ENCODE results near the gene CNOT2. TPM values are rescaled to one million over a fixed set of nuclear protein-coding genes. Genes with fewer than 3 reads are reported as not detected.

Gene CNOT2
- total and polyA plus RNA-seq, 2 experiments from 2014 or later = 67.3 to 158 TPM

DNA sequence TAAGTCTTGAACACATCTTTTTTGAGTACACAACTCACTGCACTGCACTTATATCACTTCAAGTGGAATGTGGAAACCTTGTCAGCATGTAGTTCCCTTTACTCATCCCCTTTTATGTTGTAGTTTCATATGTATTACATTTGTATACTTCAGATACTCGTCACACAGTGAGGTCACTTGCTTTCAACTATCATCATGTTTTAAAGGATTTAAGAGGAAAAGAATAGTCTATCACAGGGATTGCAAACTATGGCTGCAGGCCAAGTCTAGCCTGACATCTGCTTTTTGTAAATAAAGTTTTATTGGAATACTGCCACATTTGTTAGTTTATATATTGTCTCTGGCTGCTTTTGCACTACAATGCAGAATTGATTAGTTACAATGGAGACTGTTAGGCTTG, 24.3 kb downstream of the CNOT2 start:
- H3K9me2 ChIP-seq (replicated peaks; ENCODE audit: insufficient read depth) = no peaks in the 10 kb centered on the region
- no peak overlapping the region for H2AFZ ChIP-seq
- no peaks in the 10 kb centered on the region for H3K27me3 ChIP-seq
- no peaks in the 10 kb centered on the region for H3K36me3 ChIP-seq (replicated peaks; ENCODE audit: insufficient read depth, low read depth)
- TF ChIP-seq EZH2 (IDR thresholded peaks at IDR 0.05; ENCODE audit: borderline replicate concordance) (no peak), CTCF (IDR thresholded peaks at IDR 0.05; ENCODE audit: poor library complexity) (no peak), EZH2phosphoT487 (IDR thresholded peaks at IDR 0.05; ENCODE audit: low read depth, severe bottlenecking, unreplicated experiment) (no peak)
- no peaks in the 10 kb centered on the region for H3K9me3 ChIP-seq (ENCODE audit: low read depth)
- H3K79me2 ChIP-seq = peaks cover 100% of the 10 kb centered on the region
- no peak overlapping the region for H3K4me3 ChIP-seq
- no peak for DNase-seq (ENCODE audit: low spot score)
- peaks cover 85% of the 10 kb centered on the region for H4K20me1 ChIP-seq (ENCODE audit: insufficient read depth, poor library complexity, severe bottlenecking)
- no peak overlapping the region for H3K4me2 ChIP-seq
- 49% methylated on average over 1 of the region's 1 CpG for WGBS (ENCODE audit: low lambda C conversion rate, missing lambda C conversion rate)
- no peak overlapping the region for H3K27ac ChIP-seq
- peaks cover 26% of the 10 kb centered on the region for H3K4me1 ChIP-seq (ENCODE audit: insufficient read depth)

DNA sequence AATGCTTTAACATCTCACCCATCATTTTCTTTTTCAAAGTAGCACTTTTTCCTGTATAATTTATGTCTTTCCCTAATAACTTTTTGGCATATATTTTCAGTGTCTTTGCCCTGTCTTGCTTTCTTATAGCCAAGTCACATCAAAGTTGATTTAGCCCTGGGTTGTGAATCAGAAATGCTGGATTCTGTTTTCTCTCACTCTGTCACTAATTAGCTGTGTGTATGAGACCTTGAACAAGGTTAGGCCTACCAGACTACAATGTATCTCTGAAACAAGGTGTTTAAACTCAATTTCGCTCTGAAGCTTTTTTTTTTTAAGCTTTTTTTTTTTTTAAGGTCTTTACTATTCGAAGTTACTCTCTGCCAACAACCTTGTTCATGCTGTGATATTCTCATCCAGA, 25.7 kb downstream of the CNOT2 start:
- peaks cover 79% of the 10 kb centered on the region for H4K20me1 ChIP-seq (ENCODE audit: insufficient read depth, poor library complexity, severe bottlenecking)
- peaks cover 100% of the 10 kb centered on the region for H3K79me2 ChIP-seq
- no peaks in the 10 kb centered on the region for H3K9me3 ChIP-seq (ENCODE audit: low read depth)
- no peak overlapping the region for H3K4me3 ChIP-seq
- H3K9me2 ChIP-seq (replicated peaks; ENCODE audit: insufficient read depth) = no peaks in the 10 kb centered on the region
- no peak overlapping the region for H2AFZ ChIP-seq
- peaks cover 26% of the 10 kb centered on the region for H3K4me1 ChIP-seq (ENCODE audit: insufficient read depth)
- DNase-seq (ENCODE audit: low spot score) = no peak
- TF ChIP-seq EZH2 (IDR thresholded peaks at IDR 0.05; ENCODE audit: borderline replicate concordance) (no peak), EZH2phosphoT487 (IDR thresholded peaks at IDR 0.05; ENCODE audit: low read depth, severe bottlenecking, unreplicated experiment) (no peak), CTCF (IDR thresholded peaks at IDR 0.05; ENCODE audit: poor library complexity) (no peak)
- H3K4me2 ChIP-seq = no peak overlapping the region
- no peaks in the 10 kb centered on the region for H3K27me3 ChIP-seq
- no peaks in the 10 kb centered on the region for H3K36me3 ChIP-seq (replicated peaks; ENCODE audit: insufficient read depth, low read depth)
- no peak overlapping the region for H3K27ac ChIP-seq
- WGBS (ENCODE audit: low lambda C conversion rate, missing lambda C conversion rate) = 85% methylated on average over 2 of the region's 2 CpGs

DNA sequence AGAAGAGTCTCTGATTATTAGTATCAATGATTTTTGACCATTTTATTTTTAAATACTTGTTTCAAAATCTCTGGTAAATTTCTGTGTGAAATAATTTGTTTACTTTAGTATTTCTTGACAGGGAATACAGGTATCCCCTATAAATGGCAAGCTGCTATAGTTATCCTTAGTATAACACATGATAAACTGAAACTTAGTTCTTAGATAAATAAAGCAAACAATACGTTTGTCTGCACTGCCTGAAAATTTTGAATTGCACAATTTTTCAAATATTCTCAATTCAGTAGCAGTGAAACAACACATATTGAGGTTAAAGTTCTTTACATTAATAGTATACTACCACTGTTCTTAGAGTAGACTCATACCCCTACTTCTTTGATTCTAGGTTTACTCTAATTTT, 26.9 kb downstream of the CNOT2 start:
- Histone ChIP-seq H3K4me2 (peak overlapping the region; percentile 65), H3K36me3 (replicated peaks; ENCODE audit: insufficient read depth, low read depth) (no peaks in the 10 kb centered on the region), H3K27me3 (no peaks in the 10 kb centered on the region), H2AFZ (no peak overlapping the region), H3K4me3 (no peak overlapping the region), H3K79me2 (peaks cover 100% of the 10 kb centered on the region), H3K9me3 (ENCODE audit: low read depth) (no peaks in the 10 kb centered on the region), H3K9me2 (replicated peaks; ENCODE audit: insufficient read depth) (no peaks in the 10 kb centered on the region), H3K4me1 (ENCODE audit: insufficient read depth) (peaks cover 26% of the 10 kb centered on the region), H3K27ac (peak overlapping the region; percentile 71), H4K20me1 (ENCODE audit: insufficient read depth, poor library complexity, severe bottlenecking) (peaks cover 72% of the 10 kb centered on the region)
- WGBS (ENCODE audit: low lambda C conversion rate, missing lambda C conversion rate) = 22% methylated on average over 1 of the region's 1 CpG
- no peak for TF ChIP-seq CTCF (IDR thresholded peaks at IDR 0.05; ENCODE audit: poor library complexity)
- no peak for TF ChIP-seq EZH2phosphoT487 (IDR thresholded peaks at IDR 0.05; ENCODE audit: low read depth, severe bottlenecking, unreplicated experiment)
- no peak for TF ChIP-seq EZH2 (IDR thresholded peaks at IDR 0.05; ENCODE audit: borderline replicate concordance)
- no peak for DNase-seq (ENCODE audit: low spot score)

GRCh38 chr12:70271025-70271424, 27.8 kb downstream of the CNOT2 start:
- Histone ChIP-seq H3K4me2 (peak overlapping the region; percentile 65), H3K4me3 (no peak overlapping the region), H3K27ac (peak overlapping the region; percentile 71), H3K27me3 (no peaks in the 10 kb centered on the region), H2AFZ (no peak overlapping the region), H3K79me2 (peaks cover 100% of the 10 kb centered on the region), H4K20me1 (ENCODE audit: insufficient read depth, poor library complexity, severe bottlenecking) (peaks cover 67% of the 10 kb centered on the region), H3K36me3 (replicated peaks; ENCODE audit: insufficient read depth, low read depth) (no peaks in the 10 kb centered on the region), H3K9me2 (replicated peaks; ENCODE audit: insufficient read depth) (no peaks in the 10 kb centered on the region), H3K9me3 (ENCODE audit: low read depth) (no peaks in the 10 kb centered on the region), H3K4me1 (ENCODE audit: insufficient read depth) (peaks cover 26% of the 10 kb centered on the region)
- TF ChIP-seq EZH2 (IDR thresholded peaks at IDR 0.05; ENCODE audit: borderline replicate concordance) = no peak
- no peak for TF ChIP-seq CTCF (IDR thresholded peaks at IDR 0.05; ENCODE audit: poor library complexity)
- no peak for TF ChIP-seq EZH2phosphoT487 (IDR thresholded peaks at IDR 0.05; ENCODE audit: low read depth, severe bottlenecking, unreplicated experiment)
- peak; percentile 11 for DNase-seq (ENCODE audit: low spot score)
